Cerebellar cortex (tissue), 1 donor: ENCODE measurements around the gene NEUROD4.
"Not testable (repeated sequence)": the region's sequence is repeated elsewhere in the genome, so short reads cannot be mapped to it uniquely, and the experiment has no call there.

Source experiments
- DNase-seq: peaks from one replicate; pipeline ENCODE4 v3.0.0-alpha.2; 2015; ENCODE audit warnings: low spot score

The NEUROD4 gene, protein sequence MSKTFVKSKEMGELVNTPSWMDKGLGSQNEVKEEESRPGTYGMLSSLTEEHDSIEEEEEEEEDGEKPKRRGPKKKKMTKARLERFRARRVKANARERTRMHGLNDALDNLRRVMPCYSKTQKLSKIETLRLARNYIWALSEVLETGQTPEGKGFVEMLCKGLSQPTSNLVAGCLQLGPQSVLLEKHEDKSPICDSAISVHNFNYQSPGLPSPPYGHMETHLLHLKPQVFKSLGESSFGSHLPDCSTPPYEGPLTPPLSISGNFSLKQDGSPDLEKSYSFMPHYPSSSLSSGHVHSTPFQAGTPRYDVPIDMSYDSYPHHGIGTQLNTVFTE

DNA sequence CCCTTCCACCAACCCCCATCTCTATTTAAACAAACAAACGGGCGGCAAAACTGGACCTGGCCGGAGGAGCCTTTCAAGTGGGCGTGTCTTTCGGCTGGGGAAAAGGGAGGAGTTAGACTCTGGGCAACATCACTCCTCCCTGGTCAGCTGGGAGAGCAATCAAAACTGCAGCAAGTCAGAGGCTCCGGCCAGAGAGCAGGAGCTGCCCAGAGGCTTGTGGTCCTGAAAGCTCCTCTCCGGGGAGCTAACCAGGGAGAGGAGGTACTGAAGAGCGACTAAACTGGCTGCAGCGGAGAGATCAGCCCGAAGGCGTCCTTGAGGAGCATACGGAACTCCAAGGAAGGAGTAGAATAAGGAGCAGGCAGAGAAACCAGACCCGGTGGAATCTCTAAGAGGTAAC, at the start of gene NEUROD4:
Gene NEUROD4 (plus strand): TSS at position 191 of the 400 bp plus-strand sequence. CDS start 6,466 bp downstream, outside the sequence.
- DNase-seq, result no peak

GRCh38 chr12:54970741-54971140, 49.0 kb upstream of the NEUROD4 start:
- no peak for DNase-seq

DNA sequence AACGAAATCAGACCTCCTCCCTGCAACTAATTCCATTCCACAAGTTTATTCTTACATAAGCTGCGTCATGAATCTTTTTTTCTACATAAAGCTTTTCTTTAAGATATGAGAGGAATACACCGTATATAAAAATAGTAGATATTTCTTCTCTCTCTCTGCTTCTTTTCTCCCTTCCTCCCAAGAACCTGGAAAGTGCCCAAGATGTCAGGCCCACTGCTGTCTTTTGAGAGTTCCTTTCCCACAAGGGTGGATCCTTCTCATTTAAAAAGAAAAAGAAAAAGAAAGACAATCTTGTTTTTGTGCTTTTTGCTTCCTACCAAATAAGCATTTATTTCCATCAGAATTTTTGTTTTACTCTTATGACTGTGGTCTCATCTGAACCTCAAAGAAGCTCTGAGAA, 46.2 kb upstream of the NEUROD4 start:
- DNase-seq, result no peak

- no peak for DNase-seq
These were observed 45.5 kb upstream of the NEUROD4 start for GRCh38 chr12:54974279-54974678.

DNA sequence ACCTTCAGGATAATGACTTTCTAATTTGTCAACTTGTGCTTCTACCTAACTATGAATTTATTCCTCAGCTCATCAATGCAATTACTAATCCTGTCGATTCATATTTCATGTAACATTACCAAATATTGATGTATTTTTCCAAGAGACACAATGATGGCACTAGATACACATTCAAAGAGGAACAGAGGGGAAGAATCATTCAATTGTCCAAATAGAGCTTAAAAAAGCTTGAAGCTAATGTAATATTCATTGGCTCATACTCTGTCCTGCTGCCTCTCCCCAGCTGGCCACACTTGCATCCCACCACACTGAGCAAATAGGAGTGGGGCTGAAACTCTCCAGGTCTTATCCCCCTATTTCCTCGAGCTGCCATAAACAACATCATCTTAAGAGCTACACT, 44.5 kb upstream of the NEUROD4 start:
- DNase-seq, result no peak

DNA sequence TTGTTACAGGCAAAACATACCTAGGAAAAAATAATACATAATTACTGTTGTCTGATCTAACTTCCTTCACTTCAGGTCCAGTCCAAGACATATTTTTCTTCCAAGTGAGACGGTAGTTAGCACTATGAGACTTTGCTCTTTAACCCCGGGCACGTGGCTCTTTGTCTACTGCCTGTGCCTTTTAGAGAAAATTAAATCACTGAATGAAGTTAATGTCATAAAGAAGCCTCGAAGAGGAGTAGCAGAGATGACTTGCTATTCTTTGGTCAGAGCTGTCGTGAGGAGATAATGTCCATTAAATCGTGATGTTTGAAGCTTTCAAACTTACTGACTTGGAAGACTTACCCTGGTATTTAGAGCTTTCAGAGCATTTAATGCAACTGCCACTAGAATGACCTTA, 43.9 kb upstream of the NEUROD4 start:
- no peak for DNase-seq

DNA sequence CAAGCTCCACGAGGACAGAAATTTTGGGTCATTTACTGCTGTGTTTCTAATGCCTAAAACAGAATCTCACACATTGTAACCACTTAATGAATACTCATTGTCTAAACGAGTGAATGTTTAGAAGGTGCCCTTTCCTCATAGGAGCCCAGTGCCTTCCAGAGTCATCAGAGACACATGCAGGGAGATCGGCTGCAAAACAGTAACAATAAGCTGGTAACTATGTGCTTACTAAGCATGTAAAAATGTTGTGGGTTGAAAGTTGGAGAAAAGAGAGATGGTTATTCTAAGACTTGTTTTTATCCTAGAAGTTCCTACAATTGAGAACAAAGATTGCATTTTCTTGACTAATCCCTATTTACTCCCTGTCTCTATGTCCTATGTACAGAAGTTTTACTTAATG, 42.6 kb upstream of the NEUROD4 start:
- no peak for DNase-seq

- DNase-seq, result no peak
These were observed 41.9 kb upstream of the NEUROD4 start for GRCh38 chr12:54977857-54978256.

- DNase-seq, result no peak
These were observed 39.4 kb upstream of the NEUROD4 start for GRCh38 chr12:54980341-54980740.

- no peak for DNase-seq
These were observed 38.0 kb upstream of the NEUROD4 start for GRCh38 chr12:54981796-54982195.

DNA sequence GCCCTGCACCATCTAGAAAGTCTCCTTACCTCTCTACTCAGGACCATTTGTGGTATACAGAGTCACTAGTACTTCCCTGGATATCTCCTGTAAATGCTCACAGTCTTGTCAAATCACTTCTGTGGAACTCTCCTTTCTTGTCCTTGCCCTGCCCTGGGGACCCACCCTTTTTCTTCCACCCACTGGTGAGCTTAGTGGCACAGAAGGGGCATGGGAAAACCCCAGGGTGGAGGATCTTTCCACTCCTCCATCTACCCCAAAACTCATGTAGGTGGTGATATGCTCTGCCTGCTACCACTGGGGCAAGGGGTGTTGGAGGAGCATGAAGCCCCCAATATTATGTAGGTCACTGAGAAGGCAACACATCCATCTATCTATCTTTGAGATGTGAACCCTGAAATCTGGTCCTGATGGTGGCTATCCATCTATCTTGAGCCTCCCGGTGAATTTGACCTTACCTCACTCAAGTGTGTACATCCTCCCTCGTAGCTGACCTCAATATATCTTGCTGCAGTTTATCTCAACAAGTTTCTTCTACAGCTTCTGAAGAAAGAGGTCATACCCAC, 36.2 kb upstream of the NEUROD4 start:
- DNase-seq, result no peak

GRCh38 chr12:54984658-54985376, 35.0 kb upstream of the NEUROD4 start, which contains the start of gene TESPA1:
Gene TESPA1 (minus strand): TSS chr12:54984762. CDS start chr12:54974562, 10,200 bp downstream.
- no peak for DNase-seq

DNA sequence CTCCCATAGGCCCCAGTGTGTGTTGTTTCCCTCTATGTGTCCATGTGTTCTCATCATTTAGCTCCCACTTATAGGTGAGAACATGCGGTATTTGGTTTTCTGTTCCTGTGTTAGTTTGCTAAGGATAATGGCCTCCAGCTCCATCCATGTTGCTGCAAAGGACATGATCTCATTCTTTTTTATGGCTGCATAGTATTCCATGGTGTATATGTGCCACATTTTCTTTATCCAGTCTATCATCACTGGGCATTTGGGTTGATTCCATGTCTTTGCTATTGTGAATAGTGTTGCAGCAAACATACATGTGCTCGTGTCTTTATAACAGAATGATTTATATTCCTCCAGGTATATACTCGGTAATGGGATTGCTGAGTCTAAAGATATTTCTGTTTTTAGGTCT, 33.0 kb upstream of the NEUROD4 start:
- DNase-seq, result not testable (repeated sequence)

- no peak for DNase-seq
These were observed 32.1 kb upstream of the NEUROD4 start for GRCh38 chr12:54987611-54988231.

- no peak for DNase-seq
These were observed 31.2 kb upstream of the NEUROD4 start for GRCh38 chr12:54988402-54989054.

GRCh38 chr12:54989829-54990228, 29.9 kb upstream of the NEUROD4 start:
- DNase-seq, result no peak

DNA sequence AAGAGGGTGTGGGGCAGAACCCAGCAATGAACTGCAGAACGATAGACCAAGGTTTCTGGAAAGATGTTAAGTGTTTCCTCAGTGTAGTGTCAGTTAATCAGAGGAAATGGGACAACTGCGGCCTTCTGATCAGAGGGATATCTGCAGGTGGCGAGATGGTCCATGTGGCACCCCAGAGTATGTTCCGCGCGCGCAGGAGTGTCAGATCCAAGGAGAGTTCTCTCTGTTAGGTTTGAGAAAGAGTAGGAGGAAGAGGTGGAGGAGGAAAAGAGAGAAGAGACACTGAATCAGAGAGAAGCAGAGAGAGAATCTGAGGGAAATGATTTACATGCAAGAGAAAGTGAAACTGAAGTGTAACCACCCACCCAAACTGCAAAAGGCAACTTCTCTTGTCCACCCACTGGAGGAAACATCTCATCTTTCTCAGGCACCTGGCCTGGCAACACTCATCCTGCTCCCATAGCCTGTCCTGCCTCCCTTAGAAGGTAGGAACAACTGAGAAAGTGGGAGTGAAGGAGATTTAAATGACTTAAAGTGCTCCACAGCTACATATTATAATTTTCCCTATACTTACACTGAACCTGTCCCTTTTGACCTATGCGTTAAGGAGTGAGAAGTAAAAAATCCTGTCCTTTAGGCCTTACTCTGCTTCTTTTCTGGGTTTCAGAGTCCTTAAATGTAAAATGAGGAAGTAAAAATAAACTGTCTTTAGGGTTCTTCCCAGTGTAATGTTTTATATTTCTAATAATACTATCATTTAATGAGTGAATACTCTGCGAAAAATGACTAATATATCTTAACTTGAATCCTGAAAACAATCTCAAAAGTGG, 28.4 kb upstream of the NEUROD4 start:
- no peak for DNase-seq

- no peak for DNase-seq
These were observed 27.8 kb upstream of the NEUROD4 start for GRCh38 chr12:54991991-54992375.

GRCh38 chr12:54993181-54993835, 26.5 kb upstream of the NEUROD4 start:
- DNase-seq, result peak; percentile 76

DNA sequence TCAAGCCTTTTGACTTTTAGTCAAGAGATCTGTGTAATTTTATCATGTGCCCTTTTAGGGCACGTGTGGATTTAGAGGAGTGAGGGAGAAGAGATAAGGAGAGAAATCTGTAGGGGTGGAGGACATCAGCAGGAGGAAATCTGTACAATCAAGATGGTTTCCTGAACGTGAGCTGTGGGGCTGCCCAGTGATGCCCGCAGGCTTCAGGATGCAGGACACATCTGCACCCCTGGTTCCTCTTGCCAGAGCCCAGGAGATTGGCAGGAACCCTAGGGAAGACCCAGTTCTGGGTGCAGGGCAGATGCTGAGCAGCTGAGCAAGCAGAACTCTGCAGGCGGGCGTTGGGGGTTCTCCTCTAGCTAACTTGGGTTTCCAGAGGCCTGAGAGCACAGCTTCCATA, 23.6 kb upstream of the NEUROD4 start:
- DNase-seq, result no peak
